CD4-positive, alpha-beta T cell (primary cell): ENCODE results near the gene AIFM1. TPM values are rescaled to one million over a fixed set of nuclear protein-coding genes. Genes with fewer than 3 reads are reported as not detected.
A peak's percentile ranks its signal among the peaks of the same experiment; 100 is the strongest.

Experiments used
- ATAC-seq: fragments of 200-7000 bp; cut with Tn5 transposase; one replicate; pipeline ENCODE4 v1.10.0; 2022; ENCODE audit warnings: mild to moderate bottlenecking; ENCODE audit not compliant: poor library complexity
- CTCF ChIA-PET: fragments of 350-600 bp; sonication (Branson Sonifier 250); formaldehyde crosslinking; loops from one replicate; lab custom pipeline; 2021; ENCODE audit warnings: antibody characterized with exemption, inconsistent platforms; lab: Charles Lee
- POLR2A ChIA-PET: fragments of 350-600 bp; sonication (Branson Sonifier 250); formaldehyde crosslinking; loops from one replicate; lab custom pipeline; 2021; ENCODE audit warnings: antibody characterized with exemption, inconsistent platforms; lab: Charles Lee
- DNase-seq, 14 experiments: peaks; one replicate each; pipeline ENCODE4 v3.0.0-alpha.2; 2013 to 2020; ENCODE audit warnings: mixed read lengths in 2 of 14
- H3K27ac ChIP-seq, 2 donors: one replicate each; pipeline versions ENCODE4 v1.5.1 to v1.7.0; 2013; ENCODE audit warnings: low read length in 2 of 2, low read depth in 1 of 2, mild to moderate bottlenecking in 1 of 2
- H3K27me3 ChIP-seq, 2 experiments: 1 replicate in 1 of 2; 2 replicates in 1 of 2; pipeline versions ENCODE4 v1.6.1 to v1.7.0; 2013; ENCODE audit warnings: low read length in 2 of 2, control low read depth in 1 of 2, mild to moderate bottlenecking in 1 of 2, moderate library complexity in 1 of 2; ENCODE audit not compliant: insufficient read depth in 2 of 2, control insufficient read depth in 1 of 2
- H3K36me3 ChIP-seq: one replicate; pipeline ENCODE4 v1.6.1; 2013; ENCODE audit warnings: low read length, control low read depth; ENCODE audit not compliant: insufficient read depth
- H3K4me1 ChIP-seq: one replicate; pipeline ENCODE4 v1.6.1; 2013; ENCODE audit warnings: low read length, control low read depth; ENCODE audit not compliant: insufficient read depth
- H3K4me3 ChIP-seq: one replicate; pipeline ENCODE4 v1.5.1; 2013; ENCODE audit warnings: mild to moderate bottlenecking, low read length, moderate library complexity
- H3K9me3 ChIP-seq, 2 experiments: 1 replicate in 1 of 2; 2 replicates in 1 of 2; pipeline versions ENCODE4 v1.6.1 to v1.7.0; 2013; ENCODE audit warnings: low read length in 2 of 2, mild to moderate bottlenecking in 2 of 2, control low read depth in 1 of 2, moderate library complexity in 1 of 2; ENCODE audit not compliant: control insufficient read depth in 1 of 2, insufficient read depth in 1 of 2
- H3K27ac Mint-ChIP-seq: one replicate; pipeline ENCODE4 v1.8.0; 2020; ENCODE audit warnings: mixed read lengths
- H3K27me3 Mint-ChIP-seq: one replicate; pipeline ENCODE4 v1.8.0; 2021; ENCODE audit warnings: mixed read lengths
- H3K36me3 Mint-ChIP-seq: one replicate; pipeline ENCODE4 v1.8.0; 2021; ENCODE audit warnings: low read depth, mixed read lengths
- H3K4me1 Mint-ChIP-seq: one replicate; pipeline ENCODE4 v1.8.0; 2021; ENCODE audit warnings: low read depth, mixed read lengths
- H3K4me3 Mint-ChIP-seq: one replicate; pipeline ENCODE4 v1.8.0; 2020; ENCODE audit warnings: mild to moderate bottlenecking, mixed read lengths
- H3K9me3 Mint-ChIP-seq: one replicate; pipeline ENCODE4 v1.8.0; 2020; ENCODE audit warnings: mixed read lengths
- CTCF ChIP-seq: fragments of 200-600 bp; IDR thresholded peaks from one replicate; pipeline ENCODE4 v1.8.0; 2022; ENCODE audit warnings: antibody characterized with exemption, mild to moderate bottlenecking
- intact Hi-C, 2 experiments: fragments of 100-400 bp; cut with DNase I in 1 of 2; cut with micrococcal nuclease in 1 of 2; formaldehyde crosslinking; loops; one replicate each; pipeline versions ENCODE4 v1.15.1 to v1.9.0; 2023 to 2025; cut with DNase I, micrococcal nuclease
- total RNA-seq, 174 experiments: library from RNA in 2 of 174; stranded (reverse) in 2 of 174; gene quantifications; one replicate each; pipeline ENCODE4 v1.2.3 and lab custom pipeline; 2021 to 2026

Gene AIFM1
- total RNA-seq, 2 experiments from 2014 or later: 6.1 to 6.4 TPM

DNA sequence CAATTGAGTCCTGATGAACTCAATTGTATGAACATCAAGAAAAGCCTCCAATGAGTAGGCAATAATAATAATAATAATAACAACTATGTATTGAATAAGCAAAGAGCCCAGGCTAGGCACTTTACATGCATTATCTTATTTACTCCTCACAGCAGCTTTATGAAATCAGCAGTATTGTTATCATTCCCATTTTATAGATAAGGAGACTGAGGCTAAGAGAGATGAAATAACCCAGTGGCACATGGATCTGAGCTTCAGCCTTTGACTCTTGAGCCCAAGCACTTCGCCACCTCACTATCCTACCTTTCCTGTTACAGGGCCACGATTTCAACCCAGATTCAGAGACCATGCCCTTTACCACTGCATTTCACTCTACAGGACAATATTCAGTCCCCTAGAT is 9.3 kb upstream of the AIFM1 start:
- DNase-seq: no peak
- ATAC-seq: no peak
- Mint-ChIP-seq H3K27ac (peak overlapping the region; percentile 91), H3K4me3 (peak overlapping the region; percentile 90), H3K4me1 (peaks cover 66% of the 10 kb centered on the region), H3K27me3 (no peaks in the 10 kb centered on the region), H3K36me3 (peaks cover 36% of the 10 kb centered on the region), H3K9me3 (no peaks in the 10 kb centered on the region)
- H3K4me1 ChIP-seq: peaks cover 57% of the 10 kb centered on the region
- POLR2A ChIA-PET: interaction anchor here (1.8 kb wide), 1 partner anchor 88 kb away, joined by 5 read pairs; no protein-coding TSS in a partner anchor
- CTCF ChIA-PET: no interaction called here
- intact Hi-C loops: loop anchor here (5.0 kb wide), 2 partner anchors 88 to 92 kb away; partner anchors contain the start of gene ZNF280C (in 1 of the 2)
- no peak for TF ChIP-seq CTCF
- no peaks in the 10 kb centered on the region for H3K27me3 ChIP-seq
- peaks cover 7% of the 10 kb centered on the region for H3K36me3 ChIP-seq
- no peaks in the 10 kb centered on the region for H3K9me3 ChIP-seq
- no peak overlapping the region for H3K4me3 ChIP-seq
- H3K27ac ChIP-seq: no peak overlapping the region

GRCh38 chrX:130174045-130174704 is 8.5 kb upstream of the AIFM1 start:
- Histone ChIP-seq H3K9me3 (no peaks in the 10 kb centered on the region), H3K4me3 (peak overlapping the region; percentile 89), H3K36me3 (peaks cover 4% of the 10 kb centered on the region), H3K27me3 (no peaks in the 10 kb centered on the region), H3K4me1 (peaks cover 52% of the 10 kb centered on the region), H3K27ac (peak overlapping the region in 1 of 2 donors; percentile 52)
- intact Hi-C loops: loop anchor here (5.0 kb wide), 2 partner anchors 87 to 93 kb away; partner anchors contain the start of gene ZNF280C (in 1 of the 2)
- Mint-ChIP-seq H3K27ac (peak overlapping the region; percentile 91), H3K4me3 (peak overlapping the region; percentile 90), H3K36me3 (peaks cover 29% of the 10 kb centered on the region), H3K27me3 (no peaks in the 10 kb centered on the region), H3K9me3 (no peaks in the 10 kb centered on the region), H3K4me1 (peaks cover 59% of the 10 kb centered on the region)
- ATAC-seq: no peak
- DNase-seq: peak in 1 of 14 experiments; percentile 20
- ChIA-PET CTCF (no interaction called here), POLR2A (interaction anchor here (1.0 to 1.8 kb wide), 2 partner anchors 87 to 93 kb away, joined by 3 to 5 read pairs; no protein-coding TSS in a partner anchor)
- TF ChIP-seq CTCF: no peak

GRCh38 chrX:130173190-130173895 is 7.7 kb upstream of the AIFM1 start:
- Mint-ChIP-seq H3K4me3 (peak overlapping the region; percentile 90), H3K27me3 (no peaks in the 10 kb centered on the region), H3K4me1 (peaks cover 59% of the 10 kb centered on the region), H3K27ac (peak overlapping the region; percentile 91), H3K36me3 (peaks cover 29% of the 10 kb centered on the region), H3K9me3 (no peaks in the 10 kb centered on the region)
- Histone ChIP-seq H3K36me3 (peaks cover 4% of the 10 kb centered on the region), H3K27ac (peak overlapping the region; percentile 52 to 53), H3K4me1 (peaks cover 47% of the 10 kb centered on the region), H3K27me3 (no peaks in the 10 kb centered on the region), H3K9me3 (no peaks in the 10 kb centered on the region), H3K4me3 (peak overlapping the region; percentile 89)
- no peak for TF ChIP-seq CTCF
- ATAC-seq (peak; percentile 15), DNase-seq (peak in 4 of 14 experiments; percentile 25 to 62 (median 44))
- intact Hi-C loops: loop anchor here (5.0 kb wide), 2 partner anchors 86 to 94 kb away; partner anchors contain the start of gene ZNF280C (in 1 of the 2)
- CTCF ChIA-PET: no interaction called here
- POLR2A ChIA-PET: interaction anchor here (1.0 to 2.0 kb wide), 3 partner anchors 8 to 92 kb away, joined by 3 to 5 read pairs (median 4); no protein-coding TSS in a partner anchor
